Muscle layer of colon (tissue), 2 donors: ENCODE measurements around the gene ZNF12.
"Not testable (repeated sequence)": the region's sequence is repeated elsewhere in the genome, so short reads cannot be mapped to it uniquely, and the experiment has no call there.

Experiments
- H3K27ac ChIP-seq: one replicate; pipeline ENCODE4 v1.7.0; 2013; ENCODE audit warnings: low read depth, mild to moderate bottlenecking, low read length, moderate library complexity
- H3K27me3 ChIP-seq, 2 donors: one replicate each; pipeline ENCODE4 v1.7.0; 2013; ENCODE audit warnings: low read length in 2 of 2, mild to moderate bottlenecking in 2 of 2; ENCODE audit not compliant: insufficient read depth in 2 of 2, control insufficient read depth in 1 of 2
- H3K36me3 ChIP-seq: one replicate; pipeline ENCODE4 v1.7.0; 2013; ENCODE audit warnings: mild to moderate bottlenecking, low read length; ENCODE audit not compliant: insufficient read depth
- H3K4me1 ChIP-seq: one replicate; pipeline ENCODE4 v1.7.0; 2013; ENCODE audit warnings: mild to moderate bottlenecking, low read length; ENCODE audit not compliant: insufficient read depth
- H3K4me3 ChIP-seq, 2 donors: one replicate each; pipeline ENCODE4 v1.7.0; 2013; ENCODE audit warnings: low read length in 2 of 2, low read depth in 1 of 2, mild to moderate bottlenecking in 1 of 2, moderate library complexity in 1 of 2
- H3K9ac ChIP-seq: one replicate; pipeline ENCODE4 v1.7.0; 2013; ENCODE audit warnings: low read length
- H3K9me3 ChIP-seq: one replicate; pipeline ENCODE4 v1.7.0; 2013; ENCODE audit warnings: mild to moderate bottlenecking, low read length
- donor health status: abdominal sarcoma.
- donor health status: Adenocarcinoma of cecum.

ZNF12 gene

DNA sequence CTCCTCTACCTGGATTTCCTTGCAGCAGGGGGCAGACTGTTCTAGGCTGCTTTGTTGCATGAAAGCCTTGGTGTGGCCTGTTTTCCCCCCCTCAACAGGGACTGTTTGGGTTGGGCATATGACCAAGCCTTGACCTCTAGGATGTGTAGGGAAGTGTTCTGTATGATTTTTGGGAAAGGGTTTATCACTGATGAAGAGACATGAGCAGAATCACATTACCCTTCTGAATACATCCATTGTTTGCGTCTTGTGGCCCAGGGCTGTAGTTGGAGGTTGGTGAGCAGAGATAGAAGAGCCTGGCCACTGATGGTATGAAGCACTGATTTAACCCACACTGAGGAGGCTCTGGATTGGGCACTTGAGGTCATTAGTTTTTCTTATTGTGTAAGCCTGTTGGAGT is 26.6 kb downstream of the ZNF12 start:
- Histone ChIP-seq H3K27me3 (no peaks in the 10 kb centered on the region), H3K27ac (no peak overlapping the region), H3K9me3 (peaks cover 37% of the 10 kb centered on the region), H3K4me1 (no peaks in the 10 kb centered on the region), H3K4me3 (no peak overlapping the region), H3K36me3 (no peaks in the 10 kb centered on the region), H3K9ac (no peak overlapping the region)

DNA sequence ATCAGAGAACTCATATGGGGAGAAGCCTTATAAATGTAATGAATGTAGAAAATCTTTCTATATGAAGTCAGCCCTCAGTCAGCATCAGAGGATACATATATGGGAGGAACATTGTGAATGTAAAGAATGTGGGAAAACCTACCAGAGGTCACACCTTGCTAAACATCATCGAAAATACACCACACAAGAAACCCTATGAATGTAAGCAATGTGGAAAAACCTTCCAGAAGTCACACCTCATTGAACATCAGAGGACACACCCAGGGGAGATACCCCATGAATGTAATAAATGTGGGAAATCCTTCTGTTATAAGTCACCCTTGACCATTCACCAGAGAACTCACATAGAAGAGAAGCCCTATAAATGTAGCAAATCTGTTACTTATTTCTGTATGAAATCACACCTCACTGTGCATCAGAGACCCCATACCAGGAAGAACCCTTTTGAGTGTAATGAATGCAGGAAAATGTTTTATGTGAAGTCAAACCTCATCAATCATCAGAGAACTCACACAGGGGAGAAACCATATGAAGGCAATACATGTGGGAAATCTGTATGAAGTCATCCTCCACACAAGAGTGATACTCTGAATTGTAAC is 30.8 kb downstream of the ZNF12 start:
- H3K27ac ChIP-seq, result no peak overlapping the region
- no peaks in the 10 kb centered on the region for H3K36me3 ChIP-seq
- no peaks in the 10 kb centered on the region for H3K4me1 ChIP-seq
- H3K9ac ChIP-seq, result no peak overlapping the region
- H3K4me3 ChIP-seq, result no peak overlapping the region
- peaks cover 35% of the 10 kb centered on the region for H3K9me3 ChIP-seq
- H3K27me3 ChIP-seq, result no peaks in the 10 kb centered on the region

DNA sequence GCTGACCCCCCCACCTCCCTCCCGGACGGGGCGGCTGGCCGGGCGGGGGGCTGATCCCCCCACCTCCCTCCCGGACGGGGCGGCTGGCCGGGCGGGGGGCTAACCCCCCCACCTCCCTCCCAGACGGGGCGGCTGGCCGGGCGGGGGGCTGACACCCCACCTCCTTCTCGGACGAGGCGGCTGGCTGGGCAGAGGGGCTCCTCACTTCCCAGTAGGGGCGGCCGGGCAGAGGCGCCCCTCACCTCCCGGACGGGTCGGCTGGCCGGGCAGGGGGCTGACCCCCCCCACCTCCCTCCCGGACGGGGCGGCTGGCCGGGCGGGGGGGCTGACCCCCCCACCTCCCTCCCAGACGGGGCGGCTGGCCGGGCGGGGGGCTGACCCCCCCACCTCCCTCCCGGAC is 35.9 kb downstream of the ZNF12 start:
- not testable (repeated sequence) for H3K36me3 ChIP-seq, H3K9ac ChIP-seq, H3K27me3 ChIP-seq, H3K4me3 ChIP-seq, H3K27ac ChIP-seq, H3K4me1 ChIP-seq
- H3K9me3 ChIP-seq, result peaks cover 29% of the 10 kb centered on the region

DNA sequence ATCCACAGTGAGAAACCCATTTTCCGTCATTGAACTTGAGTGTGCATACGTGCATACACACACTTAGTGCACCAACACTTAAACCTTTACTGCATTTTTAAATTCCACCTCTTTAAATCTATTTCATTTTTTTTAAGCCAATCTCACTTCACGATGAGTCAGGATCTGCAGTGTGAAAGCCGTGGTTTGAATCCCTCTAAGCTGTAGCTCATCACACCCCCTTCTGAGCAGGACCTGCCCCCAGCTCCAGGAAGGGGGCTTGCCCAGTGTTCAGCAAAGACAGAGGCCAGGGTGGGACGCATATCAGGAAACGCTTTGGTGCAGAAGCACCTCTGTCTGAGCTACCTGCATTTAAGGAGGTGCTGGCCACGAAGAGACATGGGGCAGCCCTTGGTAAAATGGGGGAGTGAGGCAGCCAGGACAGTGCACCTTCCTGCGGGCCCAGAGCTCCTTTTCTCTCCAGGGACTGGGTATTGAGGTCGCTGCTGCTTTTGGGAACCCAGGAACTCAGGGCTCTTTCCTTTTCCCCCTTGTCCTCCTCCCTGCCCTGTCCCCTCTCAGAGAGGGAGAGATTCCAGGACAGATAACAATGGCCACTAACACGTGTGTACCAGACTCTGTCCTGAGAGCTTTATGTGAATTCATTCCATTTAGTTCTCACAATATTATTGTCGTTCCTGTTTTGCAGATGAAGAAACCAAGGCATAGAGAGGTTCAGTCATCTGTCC is 48.0 kb downstream of the ZNF12 start:
- Histone ChIP-seq H3K9ac (no peak overlapping the region), H3K4me1 (no peaks in the 10 kb centered on the region), H3K27ac (no peak overlapping the region), H3K9me3 (no peaks in the 10 kb centered on the region), H3K4me3 (no peak overlapping the region), H3K36me3 (peaks cover 3% of the 10 kb centered on the region), H3K27me3 (no peaks in the 10 kb centered on the region)

DNA sequence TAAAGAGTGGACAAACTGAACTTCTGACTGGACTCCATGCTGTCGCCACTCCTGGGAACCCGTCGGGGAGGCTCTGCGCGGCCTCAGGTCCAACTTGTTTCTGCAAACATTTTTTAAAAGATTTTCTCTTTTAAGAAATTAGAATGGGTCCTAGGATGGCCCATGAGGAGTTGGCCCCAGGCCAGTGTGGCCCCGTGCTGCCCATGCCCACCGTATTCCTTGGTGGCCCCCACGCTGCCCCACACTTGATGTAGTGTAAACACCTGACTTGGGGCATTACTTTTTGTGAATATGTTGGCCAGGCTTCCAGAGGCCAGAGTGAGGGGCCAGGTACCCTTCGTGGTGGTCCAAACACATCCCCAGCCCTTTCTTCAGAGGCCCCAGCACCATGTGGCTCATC is 50.3 kb downstream of the ZNF12 start:
- Histone ChIP-seq H3K27me3 (no peaks in the 10 kb centered on the region), H3K9ac (no peak overlapping the region), H3K4me1 (no peaks in the 10 kb centered on the region), H3K4me3 (no peak overlapping the region), H3K36me3 (peaks cover 12% of the 10 kb centered on the region), H3K27ac (no peak overlapping the region), H3K9me3 (no peaks in the 10 kb centered on the region)

DNA sequence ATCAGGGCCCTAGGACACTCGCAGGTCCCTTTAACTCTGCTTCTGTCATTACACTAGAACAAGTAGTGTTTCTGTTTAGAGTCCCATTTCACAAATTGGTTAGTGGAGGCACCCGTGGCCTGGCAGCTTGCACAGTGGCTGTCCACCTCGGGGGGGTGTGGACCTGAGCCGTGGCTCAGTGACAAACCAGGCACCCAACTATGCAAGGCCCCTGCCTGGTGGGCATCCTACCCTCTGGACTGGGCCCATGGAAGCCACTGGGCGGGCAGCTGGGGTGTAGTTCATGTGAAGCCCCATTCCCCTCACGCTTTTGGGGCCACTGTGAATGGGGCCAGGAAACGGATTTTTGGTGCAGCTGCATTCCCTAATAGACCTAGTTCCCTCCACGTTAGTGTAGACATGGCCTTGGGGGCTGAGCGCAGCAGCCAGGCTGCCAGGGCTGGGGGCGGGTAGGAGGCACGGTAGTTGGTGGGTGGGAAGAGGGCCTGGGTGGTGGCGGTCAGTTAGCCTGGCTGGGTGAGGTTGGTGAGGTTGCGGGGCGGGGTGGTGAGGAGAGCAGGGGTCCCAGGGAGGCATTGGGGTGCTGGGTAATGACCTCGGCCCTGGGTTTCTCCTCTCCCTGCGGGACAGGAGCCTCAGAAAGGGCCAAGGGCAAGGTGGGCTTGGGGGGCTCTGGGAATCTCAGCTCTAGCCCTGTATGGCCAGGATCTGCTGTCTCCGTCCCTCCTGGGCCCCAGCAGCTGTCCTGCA is 50.9 kb downstream of the ZNF12 start:
- Histone ChIP-seq H3K27ac (no peak overlapping the region), H3K4me3 (no peak overlapping the region), H3K4me1 (no peaks in the 10 kb centered on the region), H3K36me3 (peaks cover 12% of the 10 kb centered on the region), H3K9me3 (no peaks in the 10 kb centered on the region), H3K27me3 (no peaks in the 10 kb centered on the region), H3K9ac (no peak overlapping the region)

DNA sequence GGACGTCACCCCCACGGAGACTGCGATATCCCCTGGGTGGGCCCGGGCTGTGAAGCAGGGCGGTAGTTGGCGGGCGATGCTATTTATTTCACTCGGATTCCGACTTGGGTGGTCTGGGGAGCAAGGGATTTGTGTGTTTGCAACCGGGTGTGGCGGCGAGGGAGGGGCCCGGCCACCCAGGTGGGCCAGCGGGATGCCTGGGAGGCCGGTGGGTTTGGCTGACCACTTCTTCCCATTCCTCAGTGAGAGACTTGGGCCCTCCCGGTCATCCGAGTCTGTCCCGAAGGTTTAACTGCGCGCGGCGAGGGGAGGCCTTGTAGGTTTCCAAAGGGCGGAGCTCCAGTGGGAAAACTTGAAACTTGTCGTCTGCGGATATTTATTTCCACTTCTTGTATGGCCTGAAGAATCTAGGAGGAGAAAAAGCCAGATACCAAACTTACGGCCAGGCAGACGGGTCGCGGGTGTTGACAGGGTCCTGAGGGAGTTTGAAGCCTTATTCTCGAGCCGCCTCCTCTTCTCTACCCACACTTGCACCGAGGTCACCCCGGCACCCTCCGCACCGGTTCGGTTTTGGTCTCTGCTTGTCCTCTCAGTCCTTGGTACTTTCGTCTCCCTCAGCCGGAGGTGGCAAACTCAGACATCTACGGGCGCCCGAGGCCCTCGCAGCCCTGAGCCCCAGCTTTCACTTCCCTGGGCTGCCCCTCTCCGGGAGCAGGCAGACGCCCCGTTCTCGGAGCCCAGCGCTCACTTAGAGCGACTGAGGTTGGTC is 51.7 kb downstream of the ZNF12 start:
- Histone ChIP-seq H3K27ac (no peak overlapping the region), H3K9ac (no peak overlapping the region), H3K27me3 (no peaks in the 10 kb centered on the region), H3K4me1 (no peaks in the 10 kb centered on the region), H3K4me3 (no peak overlapping the region), H3K36me3 (peaks cover 12% of the 10 kb centered on the region), H3K9me3 (no peaks in the 10 kb centered on the region)

DNA sequence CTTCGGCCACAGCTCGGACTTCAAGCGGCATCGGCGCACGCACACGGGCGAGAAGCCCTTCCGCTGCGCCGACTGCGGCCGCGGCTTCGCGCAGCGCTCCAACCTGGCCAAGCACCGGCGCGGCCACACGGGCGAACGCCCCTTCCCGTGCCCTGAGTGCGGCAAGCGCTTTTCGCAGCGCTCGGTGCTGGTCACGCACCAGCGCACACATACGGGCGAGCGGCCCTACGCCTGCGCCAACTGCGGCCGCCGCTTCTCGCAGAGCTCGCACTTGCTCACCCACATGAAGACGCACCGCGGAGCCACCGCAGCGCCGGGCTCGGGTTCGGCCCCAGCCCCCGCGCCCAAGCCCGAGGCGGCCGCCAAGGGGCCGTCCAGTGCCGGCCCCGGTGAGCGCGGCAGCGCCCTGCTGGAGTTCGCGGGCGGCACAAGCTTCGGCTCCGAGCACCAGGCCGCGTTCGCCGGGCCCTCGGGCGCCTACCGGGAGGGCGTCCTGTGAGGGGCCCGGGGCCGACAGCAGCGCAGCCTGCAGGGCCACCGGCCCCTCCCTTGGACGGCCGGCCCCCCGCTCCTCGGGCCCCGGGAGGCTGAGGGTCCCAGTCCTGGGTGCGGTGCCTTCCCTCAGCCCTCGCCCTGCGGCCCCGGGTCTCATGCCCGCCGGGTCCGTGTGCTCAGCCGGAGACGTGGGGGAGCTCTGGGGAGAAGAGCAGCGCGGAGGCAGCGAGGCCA is 52.5 kb downstream of the ZNF12 start:
- H3K9ac ChIP-seq, result no peak overlapping the region
- no peaks in the 10 kb centered on the region for H3K4me1 ChIP-seq
- H3K9me3 ChIP-seq, result no peaks in the 10 kb centered on the region
- no peak overlapping the region for H3K27ac ChIP-seq
- peaks cover 14% of the 10 kb centered on the region for H3K36me3 ChIP-seq
- no peaks in the 10 kb centered on the region for H3K27me3 ChIP-seq
- H3K4me3 ChIP-seq, result no peak overlapping the region

DNA sequence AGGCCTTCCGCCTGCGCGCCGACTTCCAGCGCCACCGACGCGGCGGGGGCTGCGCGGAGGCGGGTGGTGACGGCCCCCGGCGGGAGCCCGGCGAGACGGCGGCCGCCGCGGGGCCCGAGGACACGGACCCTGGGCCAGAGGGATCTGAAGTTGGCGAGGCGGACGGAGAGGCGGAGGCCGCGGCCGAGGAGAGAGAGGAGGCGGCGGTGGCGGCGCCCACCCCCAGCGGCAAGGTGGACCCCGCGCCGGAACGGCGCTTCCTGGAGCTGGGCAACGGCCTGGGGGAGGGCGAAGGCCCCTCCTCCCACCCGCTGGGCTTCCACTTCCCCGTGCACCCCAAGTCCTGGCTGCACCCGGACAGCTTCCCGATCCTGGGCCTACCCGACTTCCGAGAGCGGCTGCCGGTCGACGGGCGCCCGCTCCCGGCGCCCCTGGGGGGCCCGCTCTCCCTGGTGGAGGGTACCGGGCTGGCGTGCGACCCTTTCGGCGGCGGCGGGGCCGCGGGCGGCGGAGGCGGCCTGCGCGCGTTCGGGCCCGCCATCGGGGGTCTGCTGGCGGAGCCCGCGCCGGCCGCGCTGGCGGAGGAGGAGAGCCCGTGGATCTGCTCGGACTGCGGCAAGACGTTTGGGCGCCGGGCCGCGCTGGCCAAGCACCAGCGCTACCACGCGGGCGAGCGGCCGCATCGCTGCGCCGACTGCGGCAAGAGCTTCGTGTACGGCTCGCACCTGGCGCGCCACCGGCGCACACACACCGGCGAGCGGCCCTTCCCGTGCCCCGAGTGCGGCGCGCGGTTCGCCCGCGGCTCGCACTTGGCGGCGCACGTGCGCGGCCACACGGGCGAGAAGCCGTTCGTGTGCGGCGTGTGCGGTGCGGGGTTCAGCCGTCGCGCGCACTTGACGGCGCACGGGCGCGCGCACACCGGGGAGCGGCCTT is 53.4 kb downstream of the ZNF12 start:
- Histone ChIP-seq H3K36me3 (peaks cover 16% of the 10 kb centered on the region), H3K4me3 (no peak overlapping the region), H3K27me3 (no peaks in the 10 kb centered on the region), H3K9ac (no peak overlapping the region), H3K27ac (no peak overlapping the region), H3K9me3 (no peaks in the 10 kb centered on the region), H3K4me1 (no peaks in the 10 kb centered on the region)

DNA sequence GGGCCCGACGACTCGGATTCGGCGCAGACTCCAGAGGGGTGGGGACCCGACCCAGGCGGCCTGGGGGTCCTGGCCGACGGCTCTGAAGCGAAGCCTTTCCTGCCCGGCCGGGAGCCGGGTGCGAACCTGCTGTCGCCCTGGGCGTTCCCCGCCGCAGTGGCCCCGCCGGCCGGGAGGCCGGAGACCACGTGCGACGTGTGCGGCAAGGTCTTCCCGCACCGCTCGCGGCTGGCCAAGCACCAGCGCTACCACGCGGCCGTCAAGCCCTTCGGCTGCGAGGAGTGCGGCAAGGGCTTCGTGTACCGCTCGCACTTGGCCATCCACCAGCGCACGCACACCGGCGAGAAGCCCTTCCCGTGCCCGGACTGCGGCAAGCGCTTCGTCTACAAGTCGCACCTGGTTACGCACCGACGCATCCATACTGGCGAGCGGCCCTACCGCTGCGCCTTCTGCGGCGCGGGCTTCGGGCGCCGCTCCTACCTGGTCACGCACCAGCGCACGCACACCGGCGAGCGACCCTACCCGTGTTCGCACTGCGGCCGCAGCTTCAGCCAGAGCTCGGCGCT is 54.2 kb downstream of the ZNF12 start:
- Histone ChIP-seq H3K27me3 (no peaks in the 10 kb centered on the region), H3K27ac (no peak overlapping the region), H3K9ac (no peak overlapping the region), H3K36me3 (peaks cover 16% of the 10 kb centered on the region), H3K4me3 (no peak overlapping the region), H3K4me1 (no peaks in the 10 kb centered on the region), H3K9me3 (no peaks in the 10 kb centered on the region)
